ENCODE data around the gene RAB23.

The RAB23 gene

GRCh38 chr6:57221936-57222742, at the start of gene RAB23:
Gene RAB23 (minus strand): TSS chr6:57222307. CDS start chr6:57210380, 11,927 bp downstream.
- peak; percentile 96 for DNase-seq (ENCODE audit: low spot score)

GRCh38 chr6:57268294-57268640, 46.2 kb upstream of the RAB23 start:
- no peak for DNase-seq (ENCODE audit: low spot score)

GRCh38 chr6:57267586-57268293, 45.6 kb upstream of the RAB23 start:
- DNase-seq (ENCODE audit: low spot score): no peak

GRCh38 chr6:57265755-57266221, 43.7 kb upstream of the RAB23 start:
- DNase-seq (ENCODE audit: low spot score): no peak

- no peak for DNase-seq (ENCODE audit: low spot score)
These were observed 41.6 kb upstream of the RAB23 start for GRCh38 chr6:57263739-57264138.

- DNase-seq (ENCODE audit: low spot score): no peak
These were observed 41.0 kb upstream of the RAB23 start for GRCh38 chr6:57262901-57263694.

- no peak for DNase-seq (ENCODE audit: low spot score)
These were observed 40.4 kb upstream of the RAB23 start for GRCh38 chr6:57262488-57262887.

GRCh38 chr6:57261926-57262325, 39.8 kb upstream of the RAB23 start:
- DNase-seq (ENCODE audit: low spot score): no peak

- DNase-seq (ENCODE audit: low spot score): no peak
These were observed 37.0 kb upstream of the RAB23 start for GRCh38 chr6:57259064-57259463.

- DNase-seq (ENCODE audit: low spot score): no peak
These were observed 35.9 kb upstream of the RAB23 start for GRCh38 chr6:57257911-57258541.

- no peak for DNase-seq (ENCODE audit: low spot score)
These were observed 34.4 kb upstream of the RAB23 start for GRCh38 chr6:57256541-57256940.

GRCh38 chr6:57255451-57256169, 33.5 kb upstream of the RAB23 start:
- no peak for DNase-seq (ENCODE audit: low spot score)

- DNase-seq (ENCODE audit: low spot score): no peak
These were observed 32.1 kb upstream of the RAB23 start for GRCh38 chr6:57254055-57254717.

GRCh38 chr6:57252975-57253374, 30.9 kb upstream of the RAB23 start:
- no peak for DNase-seq (ENCODE audit: low spot score)

- no peak for DNase-seq (ENCODE audit: low spot score)
These were observed 30.0 kb upstream of the RAB23 start for GRCh38 chr6:57252137-57252536.

- no peak for DNase-seq (ENCODE audit: low spot score)
These were observed 28.2 kb upstream of the RAB23 start for GRCh38 chr6:57250348-57250747.

GRCh38 chr6:57248311-57248895, 26.3 kb upstream of the RAB23 start:
- DNase-seq (ENCODE audit: low spot score): no peak

- no peak for DNase-seq (ENCODE audit: low spot score)
These were observed 25.5 kb upstream of the RAB23 start for GRCh38 chr6:57247603-57248002.

- DNase-seq (ENCODE audit: low spot score): no peak
These were observed 24.2 kb upstream of the RAB23 start for GRCh38 chr6:57246307-57246706.

- DNase-seq (ENCODE audit: low spot score): no peak
These were observed 21.8 kb upstream of the RAB23 start for GRCh38 chr6:57243954-57244353.

Data from left forelimb (tissue), 1 donor.